Sigmoid colon (tissue), 7 donors: ENCODE data around the gene DAPK2. TPM values are rescaled to one million over a fixed set of nuclear protein-coding genes. Genes with fewer than 3 reads are reported as not detected.

Experiments
- DNase-seq: peaks from one replicate; pipeline ENCODE4 v3.0.0-alpha.2; 2019
- H3K27ac ChIP-seq, 4 donors: fragments of 200-600 bp; sonication (generic); one replicate each; pipeline ENCODE4 v1.5.1; 2016 to 2019; ENCODE audit warnings: mild to moderate bottlenecking in 1 of 4
- H3K27me3 ChIP-seq, 3 donors: fragments of 200-600 bp; sonication (generic); one replicate each; pipeline ENCODE4 v1.5.1; 2019; ENCODE audit warnings: mild to moderate bottlenecking in 1 of 3
- H3K36me3 ChIP-seq, 4 donors: fragments of 200-600 bp; sonication (generic); one replicate each; pipeline ENCODE4 v1.5.1; 2016 to 2019
- H3K4me1 ChIP-seq, 4 donors: fragments of 200-600 bp; sonication (generic); one replicate each; pipeline ENCODE4 v1.5.1; 2017 to 2019
- H3K4me3 ChIP-seq, 4 donors: fragments of 200-600 bp; sonication (generic); one replicate each; pipeline ENCODE4 v1.5.1; 2017 to 2019; ENCODE audit warnings: mild to moderate bottlenecking in 2 of 4, moderate library complexity in 1 of 4
- H3K9me3 ChIP-seq, 4 donors: fragments of 200-600 bp in 3 of 4; sonication (generic) in 3 of 4; one replicate each; pipeline versions ENCODE4 v1.5.1 to v1.6.1; 2013 to 2019
- EP300 ChIP-seq, 4 donors: sonication (generic); formaldehyde crosslinking; IDR thresholded peaks; one replicate each; pipeline ENCODE4 v1.6.1; 2017; ENCODE audit warnings: antibody characterized with exemption in 4 of 4
- POLR2A ChIP-seq, 2 donors: fragments of 450-650 bp; IDR thresholded peaks; one replicate each; pipeline ENCODE4 v1.6.1; 2016; ENCODE audit warnings: antibody characterized with exemption in 2 of 2, mild to moderate bottlenecking in 2 of 2, moderate library complexity in 2 of 2
- POLR2AphosphoS5 ChIP-seq, 4 donors: sonication (generic); formaldehyde crosslinking; IDR thresholded peaks; one replicate each; pipeline ENCODE4 v1.6.1; 2017; ENCODE audit warnings: antibody characterized with exemption in 4 of 4
- WGBS, 2 donors: extraction: QIAGEN DNeasy Blood & Tissue Kit; methylation state at CpG; one replicate each; pipeline ENCODE4 v1.1.7; 2013; 5-methylcytosine and 5-hydroxymethylcytosine counted together
- intact Hi-C: fragments of 100-400 bp; cut with DNase I; formaldehyde crosslinking; loops from one replicate; pipeline ENCODE4 v1.15.1; 2023
- polyA plus RNA-seq, 3 donors: library from polyadenylated mRNA; stranded (reverse); fragments of 200-250 nt; gene quantifications; one replicate each; pipeline ENCODE4 v1.2.3, GENCODE V29; 2013
- total RNA-seq, 4 donors: library from RNA; depleted of rRNA; stranded (reverse); fragments of >200 nt; gene quantifications; one replicate each; pipeline ENCODE4 v1.1.0, GENCODE V29; 2016
- TF ChIP-seq, protein P1 (sequence below), 4 experiments: fragments of 450-650 bp in 3 of 4; fragments of 200-600 bp in 1 of 4; IDR thresholded peaks; one replicate each; pipeline ENCODE4 v1.5.1; 2016 to 2019; ENCODE audit warnings: antibody characterized with exemption in 4 of 4, mild to moderate bottlenecking in 3 of 4, moderate library complexity in 2 of 4
- donor health status: healthy with polysubstance abuse.
- donor health status: Bipolar disorder and iron deficiency.
- donor health status: healthy.

Gene DAPK2
- total and polyA plus RNA-seq, 7 donors, result 2.1 to 27.7 (median 5.5) TPM

DNA sequence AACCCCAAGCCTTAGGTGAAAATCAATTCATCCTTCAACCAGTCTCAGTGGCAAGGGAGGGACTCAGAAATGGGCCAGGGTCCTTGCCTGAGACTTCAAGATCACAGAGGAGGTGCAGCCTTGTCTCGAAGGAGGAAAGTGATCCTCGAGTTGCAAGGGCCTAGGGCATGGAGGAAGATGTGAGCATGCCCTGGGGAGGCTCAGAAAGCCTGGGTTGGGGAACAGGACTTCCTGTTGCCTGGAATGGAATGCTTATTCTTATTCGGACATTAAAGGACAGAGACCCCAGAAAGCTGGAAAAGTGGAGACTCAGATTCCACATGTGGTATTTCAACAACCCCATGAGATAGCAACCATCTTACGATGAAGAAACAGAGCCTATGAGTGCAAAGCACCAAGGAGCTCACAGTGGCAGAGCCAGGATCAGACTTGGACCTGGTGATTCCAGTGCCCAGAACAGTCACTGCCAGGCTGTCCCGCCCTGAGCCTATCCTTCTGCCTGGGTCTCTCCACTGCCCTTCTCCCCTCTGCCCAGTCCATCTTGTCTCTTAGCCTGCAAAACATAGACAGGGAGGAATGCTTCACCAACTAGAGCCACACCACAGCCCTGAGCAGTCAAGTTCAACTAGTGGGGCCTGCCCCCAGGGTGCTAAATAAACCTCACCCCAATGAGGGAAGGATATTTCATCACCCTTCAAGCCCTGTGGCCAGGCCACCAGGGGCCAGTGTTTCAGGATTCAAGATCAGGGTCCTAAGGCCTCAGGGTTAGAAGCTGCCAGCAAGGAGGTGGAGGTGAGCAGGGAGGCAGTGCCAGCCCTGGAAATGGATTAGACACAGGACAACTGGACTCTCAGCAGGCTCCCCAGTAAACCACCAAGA, 21.9 kb downstream of the DAPK2 start:
- peaks cover 0 to 16% (median 9%) of the 10 kb centered on the region in 4 donors for H3K4me1 ChIP-seq
- H3K36me3 ChIP-seq, result no peaks in the 10 kb centered on the region
- no peaks in the 10 kb centered on the region for H3K27me3 ChIP-seq
- no peaks in the 10 kb centered on the region for H3K9me3 ChIP-seq
- no peak for TF ChIP-seq EP300 (IDR thresholded peaks at IDR 0.05)
- TF ChIP-seq POLR2A (IDR thresholded peaks at IDR 0.05), result no peak
- TF ChIP-seq, protein P1, sequence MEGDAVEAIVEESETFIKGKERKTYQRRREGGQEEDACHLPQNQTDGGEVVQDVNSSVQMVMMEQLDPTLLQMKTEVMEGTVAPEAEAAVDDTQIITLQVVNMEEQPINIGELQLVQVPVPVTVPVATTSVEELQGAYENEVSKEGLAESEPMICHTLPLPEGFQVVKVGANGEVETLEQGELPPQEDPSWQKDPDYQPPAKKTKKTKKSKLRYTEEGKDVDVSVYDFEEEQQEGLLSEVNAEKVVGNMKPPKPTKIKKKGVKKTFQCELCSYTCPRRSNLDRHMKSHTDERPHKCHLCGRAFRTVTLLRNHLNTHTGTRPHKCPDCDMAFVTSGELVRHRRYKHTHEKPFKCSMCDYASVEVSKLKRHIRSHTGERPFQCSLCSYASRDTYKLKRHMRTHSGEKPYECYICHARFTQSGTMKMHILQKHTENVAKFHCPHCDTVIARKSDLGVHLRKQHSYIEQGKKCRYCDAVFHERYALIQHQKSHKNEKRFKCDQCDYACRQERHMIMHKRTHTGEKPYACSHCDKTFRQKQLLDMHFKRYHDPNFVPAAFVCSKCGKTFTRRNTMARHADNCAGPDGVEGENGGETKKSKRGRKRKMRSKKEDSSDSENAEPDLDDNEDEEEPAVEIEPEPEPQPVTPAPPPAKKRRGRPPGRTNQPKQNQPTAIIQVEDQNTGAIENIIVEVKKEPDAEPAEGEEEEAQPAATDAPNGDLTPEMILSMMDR (IDR thresholded peaks at IDR 0.05), result no peak
- no peak for TF ChIP-seq POLR2AphosphoS5 (IDR thresholded peaks at IDR 0.05)
- H3K27ac ChIP-seq, result no peak overlapping the region
- WGBS, 2 donors, result 84 to 86% methylated on average over 5 of the region's 5 CpGs
- DNase-seq, result no peak
- H3K4me3 ChIP-seq, result no peak overlapping the region
- intact Hi-C loops, result no loop called here

DNA sequence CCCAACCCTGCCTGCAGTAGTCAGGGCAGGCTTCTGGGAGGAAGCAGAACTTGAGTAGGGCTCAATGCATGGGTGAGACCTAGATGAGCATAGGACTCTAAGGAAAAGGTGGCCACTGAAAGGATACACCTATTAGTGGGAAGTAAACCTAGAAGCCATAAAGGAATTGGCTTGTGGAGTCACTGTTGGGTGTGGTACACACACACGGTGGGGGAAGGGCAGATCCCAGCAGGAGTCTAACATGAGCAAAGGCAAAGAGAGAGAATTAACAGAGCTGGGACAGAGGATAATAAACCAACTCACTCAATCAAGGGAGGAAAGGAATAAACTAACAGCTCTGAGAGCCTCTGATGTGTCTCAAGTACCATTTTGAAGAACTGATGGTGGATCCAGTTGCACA, 23.1 kb downstream of the DAPK2 start:
- no peaks in the 10 kb centered on the region for H3K36me3 ChIP-seq
- H3K4me1 ChIP-seq, result peaks cover 0 to 16% (median 9%) of the 10 kb centered on the region in 4 donors

DNA sequence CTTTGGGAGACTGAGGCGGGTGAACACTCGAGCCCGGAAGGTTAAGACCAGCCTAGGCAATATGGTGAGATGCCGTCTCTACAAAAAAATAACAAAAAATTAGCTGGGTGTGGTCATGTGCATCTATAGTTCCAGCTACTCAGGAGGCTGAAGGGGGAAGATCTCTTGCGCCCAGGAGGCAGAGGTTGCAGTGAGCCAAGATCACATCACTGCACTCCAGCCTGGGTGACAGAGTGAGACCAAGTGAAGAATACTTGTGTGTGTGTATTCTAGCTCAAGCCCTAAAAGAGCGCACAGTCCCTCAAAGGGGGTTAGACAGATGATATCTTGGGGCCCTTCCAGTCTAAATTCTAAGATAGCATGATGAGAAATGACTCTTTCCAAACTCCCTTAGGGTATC, 23.7 kb downstream of the DAPK2 start:
- H3K4me3 ChIP-seq, result no peak overlapping the region
- peaks cover 0 to 16% (median 9%) of the 10 kb centered on the region in 4 donors for H3K4me1 ChIP-seq
- intact Hi-C loops, result no loop called here
- 97% methylated on average over 6 of the region's 6 CpGs for WGBS, 2 donors
- no peak overlapping the region for H3K27ac ChIP-seq
- DNase-seq, result peak; percentile 13
- no peaks in the 10 kb centered on the region for H3K36me3 ChIP-seq
- no peaks in the 10 kb centered on the region for H3K9me3 ChIP-seq
- no peaks in the 10 kb centered on the region for H3K27me3 ChIP-seq
- TF ChIP-seq, protein P1 (IDR thresholded peaks at IDR 0.05), result no peak
- no peak for TF ChIP-seq EP300 (IDR thresholded peaks at IDR 0.05)
- TF ChIP-seq POLR2AphosphoS5 (IDR thresholded peaks at IDR 0.05), result no peak
- TF ChIP-seq POLR2A (IDR thresholded peaks at IDR 0.05), result no peak

More for the DNA sequence above, 23.1 kb downstream of the DAPK2 start:
- 17 to 64% methylated on average over 1 of the region's 1 CpG for WGBS, 2 donors
- H3K27me3 ChIP-seq, result no peaks in the 10 kb centered on the region
- TF ChIP-seq EP300 (IDR thresholded peaks at IDR 0.05), result no peak
- no peak for TF ChIP-seq POLR2AphosphoS5 (IDR thresholded peaks at IDR 0.05)
- TF ChIP-seq, protein P1 (IDR thresholded peaks at IDR 0.05), result no peak
- TF ChIP-seq POLR2A (IDR thresholded peaks at IDR 0.05), result no peak
- intact Hi-C loops, result no loop called here
- H3K27ac ChIP-seq, result no peak overlapping the region
- no peaks in the 10 kb centered on the region for H3K9me3 ChIP-seq
- DNase-seq, result peak; percentile 32
- no peak overlapping the region for H3K4me3 ChIP-seq

DNA sequence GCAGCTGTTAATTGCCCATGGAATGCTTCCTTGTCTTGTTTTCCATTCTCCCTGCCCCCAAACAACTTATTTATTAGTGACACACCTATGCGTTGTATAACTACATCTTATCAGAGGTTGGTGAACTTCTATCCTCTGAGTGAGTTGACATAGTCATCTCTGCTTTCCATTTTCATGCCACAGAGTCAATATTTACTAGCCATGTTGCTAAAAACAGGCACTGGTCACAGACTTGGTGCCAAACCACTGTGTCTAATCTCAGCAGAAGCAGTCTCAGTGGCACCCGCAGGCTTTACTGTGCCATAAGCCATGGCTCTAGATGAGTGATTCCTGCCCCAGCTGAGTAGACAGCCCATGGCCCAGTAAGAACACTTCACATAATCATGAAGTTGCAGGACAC, 26.5 kb downstream of the DAPK2 start:
- H3K27me3 ChIP-seq, result no peaks in the 10 kb centered on the region
- TF ChIP-seq, protein P1 (IDR thresholded peaks at IDR 0.05), result no peak
- TF ChIP-seq POLR2AphosphoS5 (IDR thresholded peaks at IDR 0.05) (no peak), EP300 (IDR thresholded peaks at IDR 0.05) (no peak), POLR2A (IDR thresholded peaks at IDR 0.05) (no peak)
- 13 to 69% methylated on average over 2 of the region's 2 CpGs for WGBS, 2 donors
- H3K36me3 ChIP-seq, result no peaks in the 10 kb centered on the region
- H3K9me3 ChIP-seq, result no peaks in the 10 kb centered on the region
- no peak overlapping the region for H3K27ac ChIP-seq
- intact Hi-C loops, result no loop called here
- no peak overlapping the region for H3K4me3 ChIP-seq
- H3K4me1 ChIP-seq, result peaks cover 0 to 8% (median 5%) of the 10 kb centered on the region in 4 donors
- DNase-seq, result no peak
